HAP-1 (cell line): Measurements from ENCODE around the gene CYSLTR2.
"Not testable (repeated sequence)": the region's sequence is repeated elsewhere in the genome, so short reads cannot be mapped to it uniquely, and the experiment has no call there.

Experiments used
- DNase-seq, 2 experiments: peaks; one replicate each; pipeline ENCODE4 v3.0.0-alpha.2; 2016 to 2020; ENCODE audit warnings: low spot score in 2 of 2
- H3K27me3 ChIP-seq: fragments of 250-450 bp; sonication (Bioruptor Pico); 2 replicates; pipeline ENCODE4 v1.5.1; 2020; ENCODE audit warnings: low read depth, mild to moderate bottlenecking, moderate library complexity
- H3K36me3 ChIP-seq: fragments of 250-450 bp; sonication (Bioruptor Pico); replicated peaks from 2 replicates; pipeline ENCODE4 v1.5.1; 2020; ENCODE audit warnings: mild to moderate bottlenecking
- H3K4me1 ChIP-seq: fragments of 250-450 bp; sonication (Bioruptor Pico); 2 replicates; pipeline ENCODE4 v1.5.1; 2020; ENCODE audit warnings: mild to moderate bottlenecking
- H3K4me3 ChIP-seq: fragments of 250-450 bp; sonication (Bioruptor Pico); 2 replicates; pipeline ENCODE4 v1.5.1; 2020; ENCODE audit warnings: mild to moderate bottlenecking, moderate library complexity
- H3K9me3 ChIP-seq: fragments of 250-450 bp; sonication (Bioruptor Pico); 2 replicates; pipeline ENCODE4 v1.5.1; 2020; ENCODE audit warnings: mild to moderate bottlenecking, moderate library complexity
- in situ Hi-C: fragments of 300-500 bp; cut with MboI; formaldehyde crosslinking; loops from 3 replicates; pipeline ENCODE4 v1.14.3; 2020; ENCODE audit warnings: low sequenced_read_pairs, inconsistent platforms, mixed read lengths

Gene CYSLTR2

GRCh38 chr13:48654511-48654910, 782 bp downstream of the CYSLTR2 start:
- H3K36me3 ChIP-seq = no peaks in the 10 kb centered on the region
- H3K4me1 ChIP-seq = no peaks in the 10 kb centered on the region; the same call in 1 of the 2 replicates
- no peak for DNase-seq
- H3K27me3 ChIP-seq = peaks cover 3% of the 10 kb centered on the region; the same call in 1 of the 2 replicates
- in situ Hi-C loops = no loop called here
- no peak overlapping the region for H3K4me3 ChIP-seq
- H3K9me3 ChIP-seq = no peaks in the 10 kb centered on the region

GRCh38 chr13:48655291-48655690, 1.6 kb downstream of the CYSLTR2 start:
- DNase-seq = no peak
- Histone ChIP-seq H3K36me3 (no peaks in the 10 kb centered on the region), H3K4me3 (no peak overlapping the region), H3K4me1 (no peaks in the 10 kb centered on the region; the same call in 1 of the 2 replicates), H3K27me3 (peaks cover 3% of the 10 kb centered on the region; the same call in 1 of the 2 replicates), H3K9me3 (no peaks in the 10 kb centered on the region)
- in situ Hi-C loops = no loop called here

DNA sequence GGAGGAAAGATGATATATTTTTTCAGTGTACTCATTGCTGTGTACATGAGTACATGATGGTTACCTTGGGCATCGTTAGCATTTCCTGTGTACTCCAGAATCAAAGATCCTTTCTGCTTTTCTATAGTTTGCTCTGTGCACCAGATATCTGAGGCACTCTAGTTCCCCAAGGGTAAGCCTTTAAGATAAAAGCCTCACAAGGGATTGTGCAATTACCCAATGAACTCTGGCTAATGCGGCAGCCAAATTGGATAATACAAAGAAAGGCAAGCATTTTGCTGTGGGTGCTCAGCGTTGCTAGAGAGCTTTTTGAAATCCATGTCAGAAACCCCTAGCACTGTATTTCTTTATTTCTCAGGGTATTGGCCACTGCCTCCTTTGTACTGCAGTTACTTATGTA, 2.9 kb downstream of the CYSLTR2 start:
- DNase-seq = no peak
- peaks cover 3% of the 10 kb centered on the region; the same call in 1 of the 2 replicates for H3K27me3 ChIP-seq
- no peaks in the 10 kb centered on the region for H3K36me3 ChIP-seq
- H3K9me3 ChIP-seq = no peaks in the 10 kb centered on the region
- H3K4me1 ChIP-seq = no peaks in the 10 kb centered on the region; the same call in 1 of the 2 replicates
- in situ Hi-C loops = no loop called here
- no peak overlapping the region for H3K4me3 ChIP-seq

DNA sequence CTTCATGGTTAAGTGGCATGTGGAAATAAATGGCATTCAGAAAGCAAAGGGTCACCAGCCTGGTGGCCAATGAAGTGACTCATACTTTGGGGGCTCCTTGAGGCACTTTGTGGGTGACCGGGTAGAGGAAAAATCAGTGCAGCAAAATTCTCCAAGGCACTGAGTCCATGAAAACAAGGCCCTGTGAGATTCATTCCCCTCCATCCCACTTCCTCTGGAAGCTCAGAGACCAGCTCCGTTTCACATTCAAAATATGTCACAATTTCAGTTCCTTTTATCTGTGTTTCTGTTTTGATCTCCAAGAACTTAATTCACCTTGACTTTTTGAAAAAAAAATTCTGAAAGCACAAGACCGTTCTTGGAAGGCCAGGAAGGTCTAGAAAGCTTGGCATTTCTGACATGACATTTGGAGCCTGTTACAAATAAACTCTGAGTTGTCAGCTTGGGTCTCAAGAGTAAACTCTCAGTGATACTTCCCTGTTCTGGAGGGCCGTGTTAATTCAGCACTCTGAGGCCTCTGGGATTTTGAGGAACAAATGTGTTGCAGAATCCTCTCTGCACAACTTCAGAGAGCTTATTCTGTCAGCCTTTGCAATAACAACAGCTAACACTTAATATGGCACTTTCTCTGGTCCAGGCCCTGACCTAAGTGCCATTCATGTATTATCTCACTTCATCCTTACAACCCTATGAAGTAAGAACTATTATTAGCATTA, 6.8 kb downstream of the CYSLTR2 start:
- no peak for DNase-seq
- H3K36me3 ChIP-seq = no peaks in the 10 kb centered on the region
- no peaks in the 10 kb centered on the region; the same call in 1 of the 2 replicates for H3K27me3 ChIP-seq
- H3K9me3 ChIP-seq = no peaks in the 10 kb centered on the region; the same call in 1 of the 2 replicates
- in situ Hi-C loops = no loop called here
- no peak overlapping the region for H3K4me3 ChIP-seq
- H3K4me1 ChIP-seq = no peaks in the 10 kb centered on the region; the same call in 1 of the 2 replicates

- no peaks in the 10 kb centered on the region; the same call in 1 of the 2 replicates for H3K27me3 ChIP-seq
- no peaks in the 10 kb centered on the region for H3K36me3 ChIP-seq
- DNase-seq = no peak
- in situ Hi-C loops = no loop called here
- no peak overlapping the region for H3K4me3 ChIP-seq
- no peaks in the 10 kb centered on the region; the same call in 1 of the 2 replicates for H3K4me1 ChIP-seq
- H3K9me3 ChIP-seq = no peaks in the 10 kb centered on the region; the same call in 1 of the 2 replicates
Observed at GRCh38 chr13:48661107-48661506, 7.4 kb downstream of the CYSLTR2 start.

- Histone ChIP-seq H3K4me1 (no peaks in the 10 kb centered on the region), H3K27me3 (no peaks in the 10 kb centered on the region), H3K9me3 (no peaks in the 10 kb centered on the region; the same call in none of the 2 replicates), H3K36me3 (no peaks in the 10 kb centered on the region), H3K4me3 (no peak overlapping the region)
- DNase-seq = no peak
- in situ Hi-C loops = no loop called here
Observed at GRCh38 chr13:48662226-48662625, 8.5 kb downstream of the CYSLTR2 start.

DNA sequence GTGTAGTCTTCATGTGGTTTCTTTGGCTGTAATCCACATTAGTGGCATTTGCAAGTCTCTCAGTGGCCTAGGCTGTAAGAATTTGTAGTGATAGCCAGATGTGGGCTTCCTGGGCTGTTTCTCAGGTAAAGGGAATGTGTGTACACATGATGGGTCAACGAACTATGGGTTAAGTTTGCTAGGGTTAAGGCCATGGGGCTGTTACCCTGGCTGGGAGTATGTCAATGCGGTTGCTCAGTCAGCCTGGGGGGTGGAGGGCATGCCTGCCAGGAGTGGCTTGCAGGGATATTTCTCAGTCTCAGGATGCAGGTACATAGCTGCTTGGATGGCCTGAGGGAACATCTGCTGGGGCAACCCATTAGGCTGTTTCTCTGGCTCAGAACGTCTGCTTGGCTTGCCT, 13.4 kb downstream of the CYSLTR2 start:
- H3K36me3 ChIP-seq = no peaks in the 10 kb centered on the region
- H3K4me3 ChIP-seq = no peak overlapping the region
- DNase-seq = no peak
- no peaks in the 10 kb centered on the region for H3K27me3 ChIP-seq
- in situ Hi-C loops = no loop called here
- no peaks in the 10 kb centered on the region for H3K4me1 ChIP-seq
- peaks cover 4% of the 10 kb centered on the region for H3K9me3 ChIP-seq

GRCh38 chr13:48671421-48671820, 17.7 kb downstream of the CYSLTR2 start:
- DNase-seq, H3K27me3 ChIP-seq, H3K4me3 ChIP-seq, H3K36me3 ChIP-seq, H3K9me3 ChIP-seq, H3K4me1 ChIP-seq, in situ Hi-C loops: not testable (repeated sequence)

DNA sequence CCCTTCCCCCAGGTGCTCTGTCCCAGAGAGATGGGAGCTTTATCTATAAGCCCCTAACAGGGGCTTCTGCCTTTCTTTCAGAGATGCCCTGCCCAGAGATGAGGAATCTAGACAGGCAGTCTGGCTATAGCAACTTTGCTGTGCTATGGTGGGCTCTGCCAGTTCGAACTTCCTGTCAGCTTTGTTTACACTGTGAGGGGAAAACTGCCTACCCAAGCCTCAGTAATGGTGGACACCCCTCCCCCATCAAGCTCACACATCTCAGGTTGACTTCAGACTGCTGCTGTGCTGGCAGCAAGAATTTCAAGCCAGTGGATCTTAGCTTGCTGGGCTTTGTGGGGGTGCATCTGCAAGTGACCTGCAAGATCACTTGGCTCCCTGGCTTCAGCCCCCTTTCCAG, 21.5 kb downstream of the CYSLTR2 start:
- Histone ChIP-seq H3K4me3 (no peak overlapping the region), H3K4me1 (no peaks in the 10 kb centered on the region)
- in situ Hi-C loops = no loop called here

GRCh38 chr13:48678316-48678715, 24.6 kb downstream of the CYSLTR2 start:
- Histone ChIP-seq H3K4me3 (no peak overlapping the region), H3K9me3 (no peaks in the 10 kb centered on the region), H3K27me3 (no peaks in the 10 kb centered on the region), H3K4me1 (no peaks in the 10 kb centered on the region), H3K36me3 (no peaks in the 10 kb centered on the region)
- DNase-seq = no peak
- in situ Hi-C loops = no loop called here

More for the DNA sequence above, 21.5 kb downstream of the CYSLTR2 start:
- Histone ChIP-seq H3K27me3 (no peaks in the 10 kb centered on the region), H3K9me3 (peaks cover 4% of the 10 kb centered on the region), H3K36me3 (no peaks in the 10 kb centered on the region)
- no peak for DNase-seq

DNA sequence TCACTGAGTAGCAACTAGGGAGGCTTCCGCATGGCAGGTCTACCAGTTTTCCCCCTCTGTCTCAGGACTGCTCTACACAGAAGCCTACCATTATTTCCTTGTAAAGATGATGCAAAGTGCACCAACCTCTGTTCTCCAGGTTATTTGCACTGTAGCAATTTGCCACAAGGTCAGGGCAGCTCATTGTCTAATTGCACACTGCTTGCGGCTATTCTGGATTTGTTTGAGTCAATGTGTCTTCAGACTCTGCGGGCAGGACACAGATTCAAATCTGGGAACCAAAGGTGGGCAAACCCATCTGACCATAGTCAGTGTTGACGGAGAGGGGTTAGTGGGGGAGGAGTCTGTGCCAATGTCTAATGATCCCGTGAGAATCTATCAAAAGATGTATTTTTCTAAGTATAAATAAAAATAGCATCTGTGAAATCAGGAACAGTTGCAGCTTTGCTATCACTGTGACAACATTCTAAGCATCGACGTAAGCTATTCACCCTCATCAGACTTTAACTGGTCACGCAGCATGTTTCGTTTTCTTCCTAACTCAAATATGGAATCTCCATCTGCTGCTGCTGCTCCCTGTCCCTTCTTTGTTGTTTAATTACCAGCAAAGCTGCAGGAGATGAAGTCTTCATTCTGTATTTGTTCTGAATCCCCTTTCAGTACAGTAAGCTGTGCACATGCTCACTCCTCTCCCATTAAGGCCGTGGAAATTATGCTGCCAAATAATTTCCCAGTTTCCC, 26.4 kb downstream of the CYSLTR2 start:
- H3K27me3 ChIP-seq = no peaks in the 10 kb centered on the region
- H3K9me3 ChIP-seq = no peaks in the 10 kb centered on the region
- H3K4me1 ChIP-seq = no peaks in the 10 kb centered on the region
- no peaks in the 10 kb centered on the region for H3K36me3 ChIP-seq
- in situ Hi-C loops = no loop called here
- no peak for DNase-seq
- H3K4me3 ChIP-seq = no peak overlapping the region

DNA sequence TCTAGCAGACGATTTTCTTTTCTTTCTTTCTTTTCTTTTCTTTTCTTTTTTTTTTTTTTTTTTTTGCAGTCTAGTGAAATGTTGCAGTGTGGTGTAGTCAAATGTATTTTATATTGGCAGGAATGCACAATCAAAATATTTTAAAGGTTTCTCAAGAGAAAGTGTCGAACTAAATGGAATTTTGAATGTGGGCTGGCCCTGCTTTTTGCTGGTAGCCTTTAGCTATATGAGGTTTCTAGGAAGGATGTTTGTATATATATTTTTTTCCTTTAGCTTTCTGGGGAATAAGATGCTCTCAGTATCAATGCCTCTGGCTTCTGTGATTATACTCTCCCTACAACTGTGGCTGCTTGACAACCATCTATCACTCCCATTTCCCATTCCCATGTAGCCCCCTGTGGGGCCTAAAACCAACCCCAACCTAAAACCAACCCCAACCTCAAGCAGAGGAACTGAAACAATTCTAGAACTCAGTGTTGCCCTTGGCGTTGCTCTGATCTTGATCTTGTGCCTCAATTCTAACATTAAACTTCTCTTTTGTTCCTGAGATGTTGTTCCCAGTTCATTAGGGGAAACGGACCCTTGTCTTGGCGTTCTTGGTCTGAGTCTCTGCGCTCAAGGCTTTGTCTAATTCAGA, 27.1 kb downstream of the CYSLTR2 start:
- Histone ChIP-seq H3K9me3 (no peaks in the 10 kb centered on the region), H3K36me3 (no peaks in the 10 kb centered on the region), H3K4me1 (no peaks in the 10 kb centered on the region), H3K4me3 (no peak overlapping the region), H3K27me3 (no peaks in the 10 kb centered on the region)
- in situ Hi-C loops = no loop called here
- no peak for DNase-seq

DNA sequence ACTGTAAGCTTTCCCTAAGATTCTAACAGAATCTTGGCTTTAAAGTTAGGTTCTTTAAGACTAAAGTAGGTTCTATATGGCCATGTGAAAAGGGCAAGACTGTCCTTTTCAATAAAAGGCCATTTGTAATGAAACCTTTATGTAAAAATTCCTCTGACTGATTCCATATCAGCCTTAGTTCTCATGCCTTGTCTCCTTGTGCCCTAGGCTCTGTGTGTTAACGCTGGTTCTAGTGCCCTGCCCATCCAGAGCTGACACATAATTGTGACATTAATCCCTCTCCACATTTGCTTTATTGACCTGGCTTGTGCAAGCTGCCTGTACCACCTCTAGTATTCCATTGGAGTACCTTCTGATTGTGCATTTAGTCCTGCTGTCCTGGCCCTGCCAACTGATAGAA, 28.2 kb downstream of the CYSLTR2 start:
- DNase-seq = no peak
- in situ Hi-C loops = no loop called here
- no peaks in the 10 kb centered on the region for H3K36me3 ChIP-seq
- H3K4me1 ChIP-seq = no peaks in the 10 kb centered on the region
- no peak overlapping the region for H3K4me3 ChIP-seq
- no peaks in the 10 kb centered on the region for H3K9me3 ChIP-seq
- no peaks in the 10 kb centered on the region for H3K27me3 ChIP-seq

DNA sequence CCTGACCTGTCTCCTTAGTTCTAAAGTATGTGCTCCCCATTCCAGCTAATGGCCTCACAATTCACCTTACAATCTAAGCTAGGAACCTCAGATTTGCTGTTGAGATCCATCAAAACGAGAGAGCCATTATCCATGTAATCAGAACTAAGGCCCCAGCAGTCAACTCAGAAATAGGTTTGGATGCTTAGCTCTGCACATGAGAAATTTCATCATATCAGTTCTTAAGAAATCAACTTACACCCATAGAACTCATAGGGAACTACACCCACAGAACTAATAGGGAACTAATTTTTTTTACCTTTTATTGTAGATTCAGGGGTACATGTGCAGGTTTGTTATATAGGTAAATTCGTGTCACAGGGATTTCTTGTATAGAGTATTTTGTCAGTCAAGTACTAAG, 28.7 kb downstream of the CYSLTR2 start:
- Histone ChIP-seq H3K4me1 (no peaks in the 10 kb centered on the region), H3K9me3 (no peaks in the 10 kb centered on the region), H3K4me3 (no peak overlapping the region), H3K27me3 (no peaks in the 10 kb centered on the region), H3K36me3 (no peaks in the 10 kb centered on the region)
- in situ Hi-C loops = no loop called here
- no peak for DNase-seq
